Nephron (organoid): ENCODE measurements around the gene HOXD9.

ENCODE experiments used
- H3K27ac Mint-ChIP-seq, 3 experiments: 2 replicates each; pipeline ENCODE4 v1.8.0; 2020; ENCODE audit warnings: mixed read lengths in 3 of 3, mild to moderate bottlenecking in 2 of 3, moderate library complexity in 1 of 3
- H3K27me3 Mint-ChIP-seq: 2 replicates; pipeline ENCODE4 v1.8.0; 2021; ENCODE audit warnings: low read depth, mild to moderate bottlenecking, moderate library complexity, mixed read lengths
- H3K36me3 Mint-ChIP-seq: 2 replicates; pipeline ENCODE4 v1.8.0; 2020; ENCODE audit warnings: low read depth, mixed read lengths
- H3K4me1 Mint-ChIP-seq: 2 replicates; pipeline ENCODE4 v1.8.0; 2020; ENCODE audit warnings: mixed read lengths
- H3K4me3 Mint-ChIP-seq, 3 experiments: 2 replicates each; pipeline ENCODE4 v1.8.0; 2020; ENCODE audit warnings: mild to moderate bottlenecking in 3 of 3, mixed read lengths in 3 of 3, moderate library complexity in 2 of 3
- H3K9me3 Mint-ChIP-seq: 2 replicates; pipeline ENCODE4 v1.8.0; 2020; ENCODE audit warnings: mixed read lengths
- TF ChIP-seq, protein P1 (sequence below), 3 experiments: fragments of 200-600 bp; sonication (generic); IDR thresholded peaks; one replicate each; pipeline ENCODE4 v1.5.0; 2021; ENCODE audit warnings: antibody characterized with exemption in 3 of 3; ENCODE audit not compliant: unreplicated experiment in 3 of 3

The HOXD9 gene

DNA sequence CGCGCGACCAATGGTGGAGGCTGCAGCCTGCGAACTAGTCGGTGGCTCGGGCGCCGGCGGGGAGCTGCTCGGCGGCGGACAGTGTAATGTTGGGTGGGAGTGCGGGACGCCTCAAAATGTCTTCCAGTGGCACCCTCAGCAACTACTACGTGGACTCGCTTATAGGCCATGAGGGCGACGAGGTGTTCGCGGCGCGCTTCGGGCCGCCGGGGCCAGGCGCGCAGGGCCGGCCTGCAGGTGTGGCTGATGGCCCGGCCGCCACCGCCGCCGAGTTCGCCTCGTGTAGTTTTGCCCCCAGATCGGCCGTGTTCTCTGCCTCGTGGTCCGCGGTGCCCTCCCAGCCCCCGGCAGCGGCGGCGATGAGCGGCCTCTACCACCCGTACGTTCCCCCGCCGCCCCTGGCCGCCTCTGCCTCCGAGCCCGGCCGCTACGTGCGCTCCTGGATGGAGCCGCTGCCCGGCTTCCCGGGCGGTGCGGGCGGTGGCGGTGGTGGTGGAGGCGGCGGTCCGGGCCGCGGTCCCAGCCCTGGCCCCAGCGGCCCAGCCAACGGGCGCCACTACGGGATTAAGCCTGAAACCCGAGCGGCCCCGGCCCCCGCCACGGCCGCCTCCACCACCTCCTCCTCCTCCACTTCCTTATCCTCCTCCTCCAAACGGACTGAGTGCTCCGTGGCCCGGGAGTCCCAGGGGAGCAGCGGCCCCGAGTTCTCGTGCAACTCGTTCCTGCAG lies at the start of gene HOXD9:
HOXD9 (plus strand) TSS at position 37 of the 728 bp plus-strand sequence; CDS start at position 87, 50 bp downstream.
- Mint-ChIP-seq H3K27me3 (peaks cover 66% of the 10 kb centered on the region), H3K4me3 (peak within 1 kb of the TSS; percentile 91 to 97 (median 96)), H3K27ac (peak within 1 kb of the TSS; percentile 99 to 100 (median 99)), H3K9me3 (no peaks in the 10 kb centered on the region), H3K36me3 (peaks cover 54% of the 10 kb centered on the region), H3K4me1 (peaks cover 59% of the 10 kb centered on the region)
- TF ChIP-seq, protein P1, sequence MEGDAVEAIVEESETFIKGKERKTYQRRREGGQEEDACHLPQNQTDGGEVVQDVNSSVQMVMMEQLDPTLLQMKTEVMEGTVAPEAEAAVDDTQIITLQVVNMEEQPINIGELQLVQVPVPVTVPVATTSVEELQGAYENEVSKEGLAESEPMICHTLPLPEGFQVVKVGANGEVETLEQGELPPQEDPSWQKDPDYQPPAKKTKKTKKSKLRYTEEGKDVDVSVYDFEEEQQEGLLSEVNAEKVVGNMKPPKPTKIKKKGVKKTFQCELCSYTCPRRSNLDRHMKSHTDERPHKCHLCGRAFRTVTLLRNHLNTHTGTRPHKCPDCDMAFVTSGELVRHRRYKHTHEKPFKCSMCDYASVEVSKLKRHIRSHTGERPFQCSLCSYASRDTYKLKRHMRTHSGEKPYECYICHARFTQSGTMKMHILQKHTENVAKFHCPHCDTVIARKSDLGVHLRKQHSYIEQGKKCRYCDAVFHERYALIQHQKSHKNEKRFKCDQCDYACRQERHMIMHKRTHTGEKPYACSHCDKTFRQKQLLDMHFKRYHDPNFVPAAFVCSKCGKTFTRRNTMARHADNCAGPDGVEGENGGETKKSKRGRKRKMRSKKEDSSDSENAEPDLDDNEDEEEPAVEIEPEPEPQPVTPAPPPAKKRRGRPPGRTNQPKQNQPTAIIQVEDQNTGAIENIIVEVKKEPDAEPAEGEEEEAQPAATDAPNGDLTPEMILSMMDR (IDR thresholded peaks at IDR 0.05; ENCODE audit: unreplicated experiment in 3 of 3): no peak

DNA sequence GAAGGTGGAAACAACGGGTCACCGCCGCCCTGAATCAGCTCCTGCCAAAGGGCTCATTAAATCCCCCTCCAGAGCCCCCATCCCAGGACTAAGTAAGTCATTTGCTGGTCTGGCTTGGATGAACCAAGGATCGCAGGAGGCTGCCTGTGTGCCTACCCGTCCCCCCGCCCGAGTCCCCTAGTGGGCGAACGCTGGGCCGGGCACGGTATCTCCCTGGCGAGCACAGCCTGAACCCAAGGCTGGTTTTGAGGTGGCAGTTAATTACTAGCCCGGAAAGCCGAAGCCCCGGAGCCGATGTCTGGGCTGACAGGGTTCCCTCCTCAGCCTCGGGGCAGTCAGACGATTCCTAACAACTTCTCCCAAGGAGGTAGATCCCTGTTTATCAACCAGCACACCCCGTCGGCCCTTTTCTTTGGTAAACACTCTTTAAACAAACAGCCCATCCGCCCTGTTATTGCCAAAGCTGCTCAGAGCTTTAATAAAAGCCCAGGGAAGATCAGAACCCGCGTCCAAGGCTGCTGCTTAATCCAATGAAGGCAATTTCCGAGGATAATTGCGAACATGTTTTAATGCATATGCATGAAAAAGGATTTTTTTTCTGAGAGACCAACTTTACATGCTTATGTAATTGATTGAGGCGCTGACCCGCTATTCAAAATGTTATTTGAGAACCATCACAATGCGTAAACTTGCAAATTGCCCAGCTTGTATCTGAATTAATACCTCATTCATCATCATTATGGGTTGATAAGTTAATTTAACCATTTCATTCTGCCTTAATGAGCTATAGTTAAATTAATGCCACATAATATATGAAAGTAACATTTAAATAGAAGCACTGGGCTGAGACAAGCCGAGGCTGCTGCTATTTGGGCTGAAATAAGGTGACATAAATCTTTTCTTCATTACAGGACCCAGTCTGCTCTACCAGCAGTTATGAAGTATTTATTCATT lies 49.3 kb upstream of the HOXD9 start:
- Mint-ChIP-seq H3K27ac (no peak overlapping the region), H3K4me1 (no peaks in the 10 kb centered on the region), H3K36me3 (no peaks in the 10 kb centered on the region), H3K9me3 (peaks cover 6% of the 10 kb centered on the region), H3K4me3 (no peak overlapping the region), H3K27me3 (peaks cover 97% of the 10 kb centered on the region)
- TF ChIP-seq, protein P1 (IDR thresholded peaks at IDR 0.05; ENCODE audit: unreplicated experiment in 3 of 3): no peak

DNA sequence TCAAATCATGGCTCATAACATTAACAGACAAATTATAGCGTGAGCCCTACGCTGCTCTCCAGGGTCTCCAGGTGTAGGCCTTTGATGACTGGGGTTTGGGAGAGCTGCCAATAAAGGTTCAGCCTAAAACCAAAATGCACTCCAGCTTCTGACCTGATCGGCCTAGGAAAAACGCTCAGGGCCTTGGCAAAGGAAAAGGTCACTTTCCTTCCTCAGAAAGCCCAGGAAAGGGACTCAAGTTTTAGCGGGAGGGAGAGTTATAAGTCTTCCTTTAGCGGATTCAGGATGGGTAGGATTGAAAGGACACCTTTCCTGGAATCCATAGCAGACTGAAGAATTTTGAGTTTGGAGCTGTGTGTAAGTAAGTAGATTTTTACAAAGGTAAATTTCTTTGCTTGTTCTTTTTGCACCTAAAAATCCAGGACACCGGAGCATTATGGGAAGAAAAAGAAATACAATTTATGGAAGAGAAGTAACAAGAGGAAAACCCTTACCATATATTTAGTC lies 47.5 kb upstream of the HOXD9 start:
- Mint-ChIP-seq H3K36me3 (no peaks in the 10 kb centered on the region), H3K27me3 (peaks cover 97% of the 10 kb centered on the region), H3K9me3 (peaks cover 2% of the 10 kb centered on the region), H3K4me3 (peak overlapping the region in 1 of 3 experiments; percentile 43), H3K27ac (no peak overlapping the region), H3K4me1 (peaks cover 11% of the 10 kb centered on the region)
- TF ChIP-seq, protein P1 (IDR thresholded peaks at IDR 0.05; ENCODE audit: unreplicated experiment in 3 of 3): no peak

DNA sequence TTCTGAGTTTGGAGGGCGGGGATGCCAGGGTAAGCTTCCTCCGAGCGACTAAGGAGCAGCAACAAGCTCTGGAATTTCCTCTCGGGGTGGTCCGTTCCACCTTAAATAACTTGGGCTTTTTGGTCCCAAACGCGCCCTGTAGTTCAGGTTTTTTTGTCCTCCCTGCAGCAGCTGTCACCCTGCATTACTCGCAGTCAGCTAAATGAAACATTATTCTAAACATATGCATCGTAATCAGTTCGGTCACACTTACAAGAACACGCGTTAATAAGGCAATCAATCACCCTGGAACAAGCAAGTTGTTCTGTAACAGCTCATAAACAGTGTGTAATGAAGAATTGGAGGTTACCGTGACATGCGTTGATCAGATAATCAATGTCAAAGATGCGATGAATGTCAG lies 47.0 kb upstream of the HOXD9 start:
- Mint-ChIP-seq H3K36me3 (no peaks in the 10 kb centered on the region), H3K27me3 (peaks cover 97% of the 10 kb centered on the region), H3K4me3 (peak overlapping the region in 2 of 3 experiments; percentile 25 to 43), H3K27ac (no peak overlapping the region), H3K4me1 (peaks cover 11% of the 10 kb centered on the region), H3K9me3 (peaks cover 2% of the 10 kb centered on the region)
- TF ChIP-seq, protein P1 (IDR thresholded peaks at IDR 0.05; ENCODE audit: unreplicated experiment in 3 of 3): no peak

DNA sequence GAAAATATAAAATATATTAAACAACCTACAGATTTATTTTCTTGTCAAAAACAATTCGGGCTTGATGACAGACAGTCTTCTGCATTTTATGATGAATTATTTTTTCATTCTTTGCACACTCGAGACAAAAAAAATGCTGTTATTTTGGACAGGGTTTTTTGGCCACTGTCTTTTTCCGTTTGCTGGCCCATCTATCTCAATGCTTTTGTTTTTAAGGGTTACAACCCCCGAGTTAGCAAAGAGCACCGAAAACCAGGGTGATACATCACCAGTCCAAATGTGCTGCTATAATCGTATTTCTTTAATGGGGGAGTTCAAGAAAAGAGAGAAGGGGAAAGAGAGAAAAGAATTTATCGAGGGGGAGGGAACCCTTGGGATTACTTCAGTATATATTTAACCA lies 46.5 kb upstream of the HOXD9 start:
- Mint-ChIP-seq H3K4me1 (peaks cover 14% of the 10 kb centered on the region), H3K36me3 (no peaks in the 10 kb centered on the region), H3K27me3 (peaks cover 97% of the 10 kb centered on the region), H3K9me3 (peaks cover 4% of the 10 kb centered on the region), H3K4me3 (no peak overlapping the region), H3K27ac (no peak overlapping the region)
- TF ChIP-seq, protein P1 (IDR thresholded peaks at IDR 0.05; ENCODE audit: unreplicated experiment in 3 of 3): no peak
